Measurements from ENCODE around the gene PHLPP1. TPM values are rescaled to one million over a fixed set of nuclear protein-coding genes. Genes with fewer than 3 reads are reported as not detected.

Gene PHLPP1
- total RNA-seq, 2 experiments from 2014 or later = 8.2 to 8.6 TPM

DNA sequence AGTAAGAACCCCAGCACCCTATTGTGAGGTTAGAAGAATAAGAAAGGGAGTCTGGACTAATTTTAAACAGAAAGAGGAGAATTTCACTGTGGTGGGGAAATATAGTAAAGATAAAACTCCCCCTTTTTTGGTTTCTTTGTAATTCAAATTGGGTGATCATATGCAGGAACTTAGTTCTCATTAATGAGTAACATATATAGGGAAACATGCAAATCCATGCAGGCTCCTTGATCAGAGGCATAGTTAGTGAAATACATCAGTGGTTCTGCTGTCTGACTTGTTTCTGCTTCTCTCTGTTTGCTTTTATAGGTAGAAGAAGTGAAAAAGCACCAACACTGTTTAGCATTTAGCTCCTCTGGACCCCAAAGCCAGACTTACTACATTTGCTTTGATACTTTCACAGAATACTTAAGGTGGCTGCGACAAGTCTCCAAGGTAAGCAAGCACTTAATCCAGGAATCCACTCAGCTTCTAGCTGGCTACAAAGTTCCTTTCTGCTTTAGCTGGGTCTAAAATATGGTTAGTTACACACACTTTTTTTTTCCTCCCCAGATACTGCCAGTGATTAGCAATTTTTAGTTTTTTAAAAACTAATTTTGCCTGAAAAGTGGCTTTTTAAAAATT is 123.2 kb downstream of the PHLPP1 start:
- no peak for ATAC-seq
- Mint-ChIP-seq H3K36me3 (ENCODE audit: low read depth) (no peaks in the 10 kb centered on the region), H3K4me3 (no peak overlapping the region), H3K27ac (no peak overlapping the region), H3K4me1 (ENCODE audit: low read depth) (peaks cover 18% of the 10 kb centered on the region), H3K9me3 (no peaks in the 10 kb centered on the region), H3K27me3 (no peaks in the 10 kb centered on the region)
- POLR2A ChIA-PET = no interaction called here
- CTCF ChIA-PET = no interaction called here
- DNase-seq = no peak
- TF ChIP-seq CTCF (IDR thresholded peaks at IDR 0.05) = no peak
- intact Hi-C loops (cut with micrococcal nuclease) = no loop called here

DNA sequence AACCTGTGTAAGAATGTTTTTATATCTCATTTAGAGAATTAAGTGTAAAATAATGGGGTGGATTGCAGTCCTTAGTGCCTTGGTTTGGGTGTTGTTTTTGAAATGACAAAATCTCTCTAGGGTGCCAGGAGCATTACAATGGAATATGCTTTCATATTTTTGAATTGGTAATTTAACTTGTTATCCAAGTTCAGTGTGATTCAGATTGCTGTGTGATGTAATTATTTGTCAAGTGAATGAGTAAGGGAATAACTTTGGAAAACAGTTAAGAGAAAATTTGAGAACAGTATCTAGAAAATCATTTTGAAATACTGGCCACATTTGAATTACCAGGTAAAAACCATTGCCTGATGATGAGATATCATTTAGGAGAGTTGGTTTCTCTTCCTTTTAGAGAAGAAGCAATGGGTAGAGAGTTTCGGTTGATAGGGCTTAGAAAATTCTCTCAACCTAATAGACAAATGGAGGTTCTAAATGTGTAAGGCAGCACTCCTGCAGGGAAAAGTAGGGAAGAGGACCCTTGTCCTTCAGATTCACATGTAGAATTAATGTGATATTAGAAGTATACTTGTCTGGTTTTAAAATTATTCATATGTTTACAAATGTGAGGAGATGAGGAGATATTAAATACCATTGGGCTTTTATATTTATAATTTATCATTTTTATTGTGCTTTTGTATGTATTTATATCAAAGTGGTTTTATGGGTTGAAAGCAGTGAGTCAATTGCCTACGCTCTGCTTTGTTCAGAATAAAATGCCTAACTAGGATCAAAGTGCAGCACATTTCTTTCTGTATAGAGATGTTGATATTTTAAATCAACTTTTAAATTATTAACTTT is 124.8 kb downstream of the PHLPP1 start:
- Mint-ChIP-seq H3K4me3 (no peak overlapping the region), H3K27me3 (no peaks in the 10 kb centered on the region), H3K4me1 (ENCODE audit: low read depth) (peaks cover 29% of the 10 kb centered on the region), H3K9me3 (no peaks in the 10 kb centered on the region), H3K27ac (no peak overlapping the region), H3K36me3 (ENCODE audit: low read depth) (no peaks in the 10 kb centered on the region)
- intact Hi-C loops (cut with micrococcal nuclease) = loop anchor here (10.0 kb wide), 1 partner anchor 55 kb away; no protein-coding TSS in a partner anchor
- ChIA-PET POLR2A (no interaction called here), CTCF (no interaction called here)
- no peak for TF ChIP-seq CTCF (IDR thresholded peaks at IDR 0.05)
- ATAC-seq = no peak
- DNase-seq = no peak

- CTCF ChIA-PET = no interaction called here
- intact Hi-C loops (cut with micrococcal nuclease) = loop anchor here (10.0 kb wide), 1 partner anchor 57 kb away; no protein-coding TSS in a partner anchor
- Mint-ChIP-seq H3K9me3 (no peaks in the 10 kb centered on the region), H3K27me3 (no peaks in the 10 kb centered on the region), H3K36me3 (ENCODE audit: low read depth) (no peaks in the 10 kb centered on the region), H3K4me1 (ENCODE audit: low read depth) (peaks cover 39% of the 10 kb centered on the region), H3K27ac (no peak overlapping the region), H3K4me3 (no peak overlapping the region)
- DNase-seq (no peak), ATAC-seq (no peak)
- no peak for TF ChIP-seq CTCF (IDR thresholded peaks at IDR 0.05)
- POLR2A ChIA-PET = interaction anchor here (1.4 kb wide), 1 partner anchor 37 kb away, joined by 3 read pairs; no protein-coding TSS in a partner anchor
Measured at GRCh38 chr18:62841405-62841804, 126.1 kb downstream of the PHLPP1 start.

DNA sequence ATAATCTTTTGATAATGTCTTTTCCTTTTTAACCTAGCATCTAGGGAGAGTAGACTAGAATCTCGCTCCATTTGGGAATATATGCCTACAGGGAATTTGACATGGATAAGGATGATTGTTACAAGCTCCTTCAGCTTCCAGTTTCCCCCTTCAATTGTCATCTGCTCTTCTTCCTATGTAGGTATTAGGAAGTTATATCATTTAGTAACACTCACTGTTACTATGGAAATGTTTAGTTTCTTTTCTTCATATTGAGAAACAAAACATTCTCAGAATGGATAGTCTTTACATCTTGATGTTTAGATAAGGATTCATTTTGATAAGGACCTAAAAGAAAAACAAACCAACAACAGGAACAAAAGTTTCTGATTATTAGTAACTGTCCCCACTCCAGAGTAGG is 127.6 kb downstream of the PHLPP1 start:
- TF ChIP-seq CTCF (IDR thresholded peaks at IDR 0.05) = no peak
- POLR2A ChIA-PET = no interaction called here
- H3K27ac Mint-ChIP-seq = no peak overlapping the region
- H3K4me3 Mint-ChIP-seq = no peak overlapping the region
- ATAC-seq = no peak
- no peaks in the 10 kb centered on the region for H3K9me3 Mint-ChIP-seq
- no peaks in the 10 kb centered on the region for H3K27me3 Mint-ChIP-seq
- no peaks in the 10 kb centered on the region for H3K36me3 Mint-ChIP-seq (ENCODE audit: low read depth)
- H3K4me1 Mint-ChIP-seq (ENCODE audit: low read depth) = peaks cover 39% of the 10 kb centered on the region
- no peak for DNase-seq
- intact Hi-C loops (cut with micrococcal nuclease) = loop anchor here (10.0 kb wide), 1 partner anchor 58 kb away; no protein-coding TSS in a partner anchor
- CTCF ChIA-PET = no interaction called here

Data from activated CD8-positive, alpha-beta T cell treated with anti-CD3 and anti-CD28 coated beads for 36 hours (primary cell).